ENCODE data around the gene SIAH2.

Gene SIAH2

GRCh38 chr3:150775001-150775599 is 12.1 kb upstream of the SIAH2 start:
- no peak for DNase-seq (ENCODE audit: low spot score)

- DNase-seq (ENCODE audit: low spot score) = no peak
These were observed 10.7 kb upstream of the SIAH2 start for GRCh38 chr3:150773616-150774192.

GRCh38 chr3:150771600-150771999 is 8.6 kb upstream of the SIAH2 start:
- peak; percentile 26 for DNase-seq (ENCODE audit: low spot score)

- no peak for DNase-seq (ENCODE audit: low spot score)
These were observed 7.7 kb upstream of the SIAH2 start for GRCh38 chr3:150770681-150771080.

GRCh38 chr3:150766742-150767141 is 3.8 kb upstream of the SIAH2 start:
- DNase-seq (ENCODE audit: low spot score) = peak; percentile 28

- peak; percentile 64 for DNase-seq (ENCODE audit: low spot score)
These were observed 3.2 kb upstream of the SIAH2 start for GRCh38 chr3:150765949-150766720.

GRCh38 chr3:150764967-150765366 is 2.0 kb upstream of the SIAH2 start:
- DNase-seq (ENCODE audit: low spot score) = no peak

- DNase-seq (ENCODE audit: low spot score) = peak; percentile 45
These were observed 1.6 kb upstream of the SIAH2 start for GRCh38 chr3:150764566-150764965.

- DNase-seq (ENCODE audit: low spot score) = peak; percentile 55
These were observed 993 bp upstream of the SIAH2 start for GRCh38 chr3:150763841-150764483.

- DNase-seq (ENCODE audit: low spot score) = no peak
These were observed 277 bp downstream of the SIAH2 start for GRCh38 chr3:150762662-150763121.

GRCh38 chr3:150761831-150762661 is 923 bp downstream of the SIAH2 start:
- peak; percentile 59 for DNase-seq (ENCODE audit: low spot score)

- peak; percentile 59 for DNase-seq (ENCODE audit: low spot score)
These were observed 2.4 kb downstream of the SIAH2 start for GRCh38 chr3:150760431-150761200.

GRCh38 chr3:150759947-150760346 is 3.0 kb downstream of the SIAH2 start:
- DNase-seq (ENCODE audit: low spot score) = no peak

- no peak for DNase-seq (ENCODE audit: low spot score)
These were observed 3.6 kb downstream of the SIAH2 start for GRCh38 chr3:150759319-150759718.

- no peak for DNase-seq (ENCODE audit: low spot score)
These were observed 5.2 kb downstream of the SIAH2 start for GRCh38 chr3:150757768-150758167.

- DNase-seq (ENCODE audit: low spot score) = no peak
These were observed 5.6 kb downstream of the SIAH2 start for GRCh38 chr3:150757364-150757763.

GRCh38 chr3:150756491-150757059 is 6.4 kb downstream of the SIAH2 start:
- DNase-seq (ENCODE audit: low spot score) = no peak

GRCh38 chr3:150755902-150756301 is 7.1 kb downstream of the SIAH2 start:
- no peak for DNase-seq (ENCODE audit: low spot score)

GRCh38 chr3:150754896-150755295 is 8.1 kb downstream of the SIAH2 start:
- DNase-seq (ENCODE audit: low spot score) = no peak

- no peak for DNase-seq (ENCODE audit: low spot score)
These were observed 11.1 kb downstream of the SIAH2 start for GRCh38 chr3:150751781-150752263.

- no peak for DNase-seq (ENCODE audit: low spot score)
These were observed 13.7 kb downstream of the SIAH2 start for GRCh38 chr3:150749255-150749654.
